SK-N-SH (cell line): Measurements from ENCODE around the gene CCDC80.

ENCODE experiments used
- CTCF ChIP-seq: fragments of 200-600 bp; sonication (generic); IDR thresholded peaks from 2 replicates; pipeline ENCODE4 v1.6.1; 2017; ENCODE audit warnings: antibody characterized with exemption, mild to moderate bottlenecking, moderate library complexity
- FOSL2 ChIP-seq: IDR thresholded peaks from 2 replicates; pipeline ENCODE4 v1.4.0; 2012; ENCODE audit warnings: low read depth, mild to moderate bottlenecking, moderate library complexity, borderline replicate concordance
- GABPA ChIP-seq: IDR thresholded peaks from 2 replicates; pipeline ENCODE4 v1.4.0; 2012; ENCODE audit warnings: low read depth, mild to moderate bottlenecking
- IRF3 ChIP-seq: fragments of 150-350 bp; IDR thresholded peaks from 2 replicates; pipeline ENCODE4 v1.6.1; 2016; ENCODE audit warnings: mild to moderate bottlenecking, low read depth, low read length
- JUND ChIP-seq: IDR thresholded peaks from 2 replicates; pipeline ENCODE4 v1.4.0; 2012
- RAD21 ChIP-seq: IDR thresholded peaks from 2 replicates; pipeline ENCODE4 v1.6.1; 2012; ENCODE audit warnings: mild to moderate bottlenecking, low read length
- RFX5 ChIP-seq: IDR thresholded peaks from 2 replicates; pipeline ENCODE4 v1.6.1; 2012; ENCODE audit warnings: mild to moderate bottlenecking, improper control_type of control experiment, low read length
- SMC3 ChIP-seq: IDR thresholded peaks from 2 replicates; pipeline ENCODE4 v1.6.1; 2012; ENCODE audit warnings: low read depth, low read length, improper control_type of control experiment
- TAF1 ChIP-seq: IDR thresholded peaks from 2 replicates; pipeline ENCODE4 v1.6.1; 2012; ENCODE audit warnings: low read depth, mild to moderate bottlenecking, low read length, moderate library complexity, borderline replicate concordance
- TCF12 ChIP-seq: IDR thresholded peaks from 2 replicates; pipeline ENCODE4 v1.4.0; 2012
- TF ChIP-seq, protein P1 (sequence below): IDR thresholded peaks from 2 replicates; pipeline ENCODE4 v1.4.0; 2012; ENCODE audit warnings: low read depth, borderline replicate concordance
- TF ChIP-seq, protein P2 (sequence below): IDR thresholded peaks from 2 replicates; pipeline ENCODE4 v1.4.0; 2012; ENCODE audit warnings: low read depth

GRCh38 chr3:112597945-112598344 is 43.0 kb downstream of the CCDC80 start:
- TF ChIP-seq, protein P1, sequence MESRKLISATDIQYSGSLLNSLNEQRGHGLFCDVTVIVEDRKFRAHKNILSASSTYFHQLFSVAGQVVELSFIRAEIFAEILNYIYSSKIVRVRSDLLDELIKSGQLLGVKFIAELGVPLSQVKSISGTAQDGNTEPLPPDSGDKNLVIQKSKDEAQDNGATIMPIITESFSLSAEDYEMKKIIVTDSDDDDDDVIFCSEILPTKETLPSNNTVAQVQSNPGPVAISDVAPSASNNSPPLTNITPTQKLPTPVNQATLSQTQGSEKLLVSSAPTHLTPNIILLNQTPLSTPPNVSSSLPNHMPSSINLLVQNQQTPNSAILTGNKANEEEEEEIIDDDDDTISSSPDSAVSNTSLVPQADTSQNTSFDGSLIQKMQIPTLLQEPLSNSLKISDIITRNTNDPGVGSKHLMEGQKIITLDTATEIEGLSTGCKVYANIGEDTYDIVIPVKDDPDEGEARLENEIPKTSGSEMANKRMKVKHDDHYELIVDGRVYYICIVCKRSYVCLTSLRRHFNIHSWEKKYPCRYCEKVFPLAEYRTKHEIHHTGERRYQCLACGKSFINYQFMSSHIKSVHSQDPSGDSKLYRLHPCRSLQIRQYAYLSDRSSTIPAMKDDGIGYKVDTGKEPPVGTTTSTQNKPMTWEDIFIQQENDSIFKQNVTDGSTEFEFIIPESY, result no peak
- no peak for TF ChIP-seq CTCF
- no peak for TF ChIP-seq TCF12
- no peak for TF ChIP-seq FOSL2
- TF ChIP-seq IRF3, result no peak
- TF ChIP-seq, protein P2, sequence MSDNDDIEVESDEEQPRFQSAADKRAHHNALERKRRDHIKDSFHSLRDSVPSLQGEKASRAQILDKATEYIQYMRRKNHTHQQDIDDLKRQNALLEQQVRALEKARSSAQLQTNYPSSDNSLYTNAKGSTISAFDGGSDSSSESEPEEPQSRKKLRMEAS, result no peak
- TF ChIP-seq SMC3, result no peak
- TF ChIP-seq RAD21, result no peak
- no peak for TF ChIP-seq GABPA
- no peak for TF ChIP-seq RFX5
- no peak for TF ChIP-seq JUND
- no peak for TF ChIP-seq TAF1
